HepG2 (cell line): ENCODE measurements around the gene IL2. TPM values are rescaled to one million over a fixed set of nuclear protein-coding genes. Genes with fewer than 3 reads are reported as not detected.
A peak's percentile ranks its signal among the peaks of the same experiment; 100 is the strongest.

Experiments
- ATAC-seq: fragments of 200-7000 bp; cut with Tn5 transposase; 3 replicates; pipeline ENCODE4 v1.9.1; 2020; ENCODE audit warnings: mild to moderate bottlenecking, moderate library complexity
- BruUV-seq: library from RNA; stranded (reverse); fragments of 400-500 nt; replicated peaks from 2 replicates; lab custom pipeline; 2021; lab: Mats Ljungman, UMichigan
- CTCF ChIA-PET: fragments of 300-600 bp; formaldehyde crosslinking; extraction: SDS; loops from one replicate; lab custom pipeline; 2021; ENCODE audit warnings: low total read pairs, inconsistent platforms, low intra/inter-chr PET ratio; lab: Yijun Ruan, JAX
- POLR2A ChIA-PET: fragments of 350-600 bp; sonication (Branson Sonifier 250); formaldehyde crosslinking; loops from one replicate; lab custom pipeline; 2020; ENCODE audit warnings: antibody characterized with exemption, inconsistent platforms; lab: Yijun Ruan, JAX
- DNase-seq: peaks from one replicate; pipeline ENCODE4 v3.0.0-alpha.2; 2015; ENCODE audit warnings: low spot score
- FAIRE-seq: peaks from 3 replicates; lab custom pipeline; 2011; peaks lifted over from hg19 to GRCh38; lab: Jason Lieb, UNC
- H2AFZ ChIP-seq: one replicate; pipeline ENCODE4 v1.6.1; 2011; ENCODE audit warnings: low read length, inconsistent platforms
- H3K27ac ChIP-seq: fragments of 300-600 bp; 3 replicates; pipeline ENCODE4 v1.8.0; 2011; ENCODE audit warnings: mixed run types, mild to moderate bottlenecking, mixed read lengths, low read length, inconsistent platforms; ENCODE audit not compliant: insufficient read depth; ENCODE audit errors: extremely low read length
- H3K27me3 ChIP-seq, 2 experiments: fragments of 200-600 bp in 1 of 2; 2 replicates in 1 of 2; 3 replicates in 1 of 2; pipeline versions ENCODE4 v1.6.0 to v1.8.0; 2011; ENCODE audit warnings: low read length in 2 of 2, mild to moderate bottlenecking in 2 of 2, moderate library complexity in 2 of 2, inconsistent platforms in 1 of 2; ENCODE audit not compliant: insufficient read depth in 2 of 2, control insufficient read depth in 1 of 2
- H3K36me3 ChIP-seq, 2 experiments: fragments of 200-600 bp in 1 of 2; replicated peaks in 1 of 2; 2 replicates in 1 of 2; 3 replicates in 1 of 2; pipeline versions ENCODE4 v1.5.1 to v1.8.0; 2011; ENCODE audit warnings: low read length in 2 of 2, inconsistent platforms in 1 of 2; ENCODE audit not compliant: insufficient read depth in 2 of 2, control insufficient read depth in 1 of 2
- H3K4me1 ChIP-seq: 2 replicates; pipeline ENCODE4 v1.5.1; 2012; ENCODE audit warnings: low read length, inconsistent platforms; ENCODE audit not compliant: insufficient read depth
- H3K4me2 ChIP-seq: 2 replicates; pipeline ENCODE4 v1.6.0; 2011; ENCODE audit warnings: low read depth, low read length, inconsistent platforms
- H3K4me3 ChIP-seq, 3 experiments: fragments of 200-600 bp in 1 of 3; sonication (generic), shearing (Covaris generic) in 1 of 3; replicated peaks in 1 of 3; 2 replicates each; pipeline ENCODE4 v1.5.1; 2011 to 2016; ENCODE audit warnings: low read length in 3 of 3, inconsistent platforms in 2 of 3, low read depth in 2 of 3, mild to moderate bottlenecking in 2 of 3, control low read depth in 1 of 3, mixed read lengths in 1 of 3; ENCODE audit not compliant: insufficient read depth in 1 of 3
- H3K79me2 ChIP-seq: one replicate; pipeline ENCODE4 v1.6.1; 2011; ENCODE audit warnings: low read length, inconsistent platforms; ENCODE audit not compliant: insufficient read depth
- H3K9ac ChIP-seq: 2 replicates; pipeline ENCODE4 v1.6.0; 2011; ENCODE audit warnings: mild to moderate bottlenecking, low read depth, low read length, inconsistent platforms; ENCODE audit not compliant: insufficient read depth
- H3K9me3 ChIP-seq: 2 replicates; pipeline ENCODE4 v1.5.1; 2012; ENCODE audit warnings: mild to moderate bottlenecking, low read length
- H4K20me1 ChIP-seq: 2 replicates; pipeline ENCODE4 v1.6.0; 2011; ENCODE audit warnings: inconsistent platforms, mild to moderate bottlenecking, low read length, moderate library complexity; ENCODE audit not compliant: insufficient read depth
- ERF ChIP-seq: IDR thresholded peaks from 2 replicates; pipeline ENCODE4 v1.6.1; 2018; ENCODE audit warnings: missing biosample characterization, missing genetic modification reagents
- HDAC2 ChIP-seq: sonication (generic); formaldehyde crosslinking; IDR thresholded peaks from 2 replicates; pipeline ENCODE4 v1.4.0; 2020; ENCODE audit warnings: missing genetic modification reagents
- HIC2 ChIP-seq: sonication (generic); formaldehyde crosslinking; IDR thresholded peaks from 2 replicates; pipeline ENCODE4 v1.9.0; 2022; ENCODE audit warnings: low read depth, missing genetic modification reagents
- HNRNPLL ChIP-seq: fragments of 200-400 bp; formaldehyde crosslinking; IDR thresholded peaks from 2 replicates; pipeline ENCODE4 v1.6.1; 2017; ENCODE audit warnings: mild to moderate bottlenecking, low read depth, low read length; ENCODE audit not compliant: poor library complexity, severe bottlenecking
- NCOA5 ChIP-seq: sonication (generic); formaldehyde crosslinking; IDR thresholded peaks from 2 replicates; pipeline ENCODE4 v1.4.0; 2020; ENCODE audit warnings: missing genetic modification reagents
- NR3C1 ChIP-seq: sonication (generic); formaldehyde crosslinking; IDR thresholded peaks from 2 replicates; pipeline ENCODE4 v1.4.0; 2020; ENCODE audit warnings: missing genetic modification reagents
- TFAP4 ChIP-seq: sonication (generic); IDR thresholded peaks from 2 replicates; pipeline ENCODE4 v1.6.1; 2016; ENCODE audit warnings: low read depth, borderline replicate concordance
- ZBTB42 ChIP-seq: sonication (generic); formaldehyde crosslinking; IDR thresholded peaks from 2 replicates; pipeline ENCODE4 v1.5.0; 2020; ENCODE audit warnings: mild to moderate bottlenecking, missing genetic modification reagents
- ZNF331 ChIP-seq: sonication (generic); formaldehyde crosslinking; IDR thresholded peaks from 2 replicates; pipeline ENCODE4 v1.4.0; 2020; ENCODE audit warnings: missing genetic modification reagents
- ZNF878 ChIP-seq: sonication (generic); formaldehyde crosslinking; IDR thresholded peaks from 2 replicates; pipeline ENCODE4 v1.8.1; 2023; ENCODE audit warnings: mild to moderate bottlenecking, missing genetic modification reagents, moderate library complexity
- WGBS: methylation state at CpG from one replicate; pipeline ENCODE4 v1.1.6; 2017; ENCODE audit warnings: low lambda C conversion rate; 5-methylcytosine and 5-hydroxymethylcytosine counted together
- in situ Hi-C: cut with HindIII; loops from 2 replicates; pipeline ENCODE4 v1.10.0; 2017; ENCODE audit warnings: low pct_unique_long_range_greater_than_20kb; ENCODE audit not compliant: extremely low pct_ligation_motif_present
- intact Hi-C: fragments of 100-400 bp; cut with micrococcal nuclease; formaldehyde crosslinking; loops from one replicate; pipeline ENCODE4 v1.10.0; 2022; ENCODE audit not compliant: unreplicated experiment
- polyA plus RNA-seq, 8 experiments: library from polyadenylated mRNA; depleted of rRNA in 3 of 8; stranded (reverse) in 7 of 8; unstranded in 1 of 8; fragments of >200 nt; fragmentation: Illumina TruSeq in 4 of 8; extraction: Trizol in 4 of 8; gene quantifications; 2 replicates each; pipeline versions ENCODE4 v1.2.1 to v1.2.3, GENCODE V29; 2011 to 2016; ENCODE audit warnings: low read depth in 4 of 8, missing spikeins in 1 of 8, mixed read lengths in 1 of 8; ENCODE audit not compliant: insufficient read depth in 1 of 8
- total RNA-seq, 5 experiments: library from RNA; depleted of rRNA; stranded (reverse); fragments of >200 nt; fragmentation: Illumina TruSeq; extraction: Trizol; gene quantifications; 2 replicates each; pipeline ENCODE4 v1.2.3, GENCODE V29; 2016; ENCODE audit warnings: low read depth in 1 of 5
- TF ChIP-seq, protein P1 (sequence below): sonication (generic); formaldehyde crosslinking; IDR thresholded peaks from 2 replicates; pipeline ENCODE4 v1.9.0; 2021; ENCODE audit warnings: missing genetic modification reagents, borderline replicate concordance
- TF ChIP-seq, protein P2 (sequence below): sonication (generic); formaldehyde crosslinking; IDR thresholded peaks from 2 replicates; pipeline ENCODE4 v1.8.0; 2022; ENCODE audit warnings: mild to moderate bottlenecking, missing genetic modification reagents, moderate library complexity

IL2 gene
- total and polyA plus RNA-seq, 2 of the 13 experiments (the other 11 are each of a cell fraction or from before 2014, with no cell fraction given): not detected

GRCh38 chr4:122479935-122480416 is 23.5 kb upstream of the IL2 start:
- Histone ChIP-seq H3K9ac (no peak overlapping the region), H3K4me2 (no peak overlapping the region), H3K27me3 (no peaks in the 10 kb centered on the region), H3K4me1 (no peaks in the 10 kb centered on the region), H3K9me3 (no peaks in the 10 kb centered on the region), H4K20me1 (no peaks in the 10 kb centered on the region), H3K27ac (no peak overlapping the region), H3K79me2 (no peaks in the 10 kb centered on the region), H2AFZ (no peak overlapping the region)
- WGBS: 18% methylated on average over 5 of the region's 5 CpGs
- no peak for FAIRE-seq
- ChIA-PET CTCF (no interaction called here), POLR2A (no interaction called here)
- intact Hi-C loops: no loop called here
- no TSS peak for BruUV-seq
- TF ChIP-seq ZNF878 (CRISPR knock-in tag) (no peak), ZNF331 (CRISPR knock-in tag) (no peak)
- TF ChIP-seq, all 625 proteins: peak for 0
- ATAC-seq (peak; percentile 40; the same call in 1 of the 3 replicates), DNase-seq (peak; percentile 8)
- in situ Hi-C loops: no loop called here
- Histone ChIP-seq H3K36me3 (no peaks in the 10 kb centered on the region), H3K4me3 (no peak overlapping the region)

GRCh38 chr4:122476745-122477144 is 20.2 kb upstream of the IL2 start:
- no peak overlapping the region for H3K4me2 ChIP-seq
- intact Hi-C loops: no loop called here
- no peaks in the 10 kb centered on the region for H3K79me2 ChIP-seq
- no peak overlapping the region for H3K4me3 ChIP-seq
- H4K20me1 ChIP-seq: no peaks in the 10 kb centered on the region
- 3% methylated on average over 1 of the region's 1 CpG for WGBS
- no peaks in the 10 kb centered on the region for H3K27me3 ChIP-seq
- H2AFZ ChIP-seq: no peak overlapping the region
- no peak overlapping the region for H3K9ac ChIP-seq
- CTCF ChIA-PET: no interaction called here
- no TSS peak for BruUV-seq
- FAIRE-seq (no peak), ATAC-seq (no peak), DNase-seq (no peak)
- no peaks in the 10 kb centered on the region for H3K4me1 ChIP-seq
- in situ Hi-C loops: no loop called here
- H3K9me3 ChIP-seq: no peaks in the 10 kb centered on the region
- TF ChIP-seq HIC2: no peak
- no peak for TF ChIP-seq NCOA5 (CRISPR knock-in tag)
- no peak for TF ChIP-seq NR3C1
- no peak for TF ChIP-seq HDAC2 (CRISPR knock-in tag)
- TF ChIP-seq, protein P1, sequence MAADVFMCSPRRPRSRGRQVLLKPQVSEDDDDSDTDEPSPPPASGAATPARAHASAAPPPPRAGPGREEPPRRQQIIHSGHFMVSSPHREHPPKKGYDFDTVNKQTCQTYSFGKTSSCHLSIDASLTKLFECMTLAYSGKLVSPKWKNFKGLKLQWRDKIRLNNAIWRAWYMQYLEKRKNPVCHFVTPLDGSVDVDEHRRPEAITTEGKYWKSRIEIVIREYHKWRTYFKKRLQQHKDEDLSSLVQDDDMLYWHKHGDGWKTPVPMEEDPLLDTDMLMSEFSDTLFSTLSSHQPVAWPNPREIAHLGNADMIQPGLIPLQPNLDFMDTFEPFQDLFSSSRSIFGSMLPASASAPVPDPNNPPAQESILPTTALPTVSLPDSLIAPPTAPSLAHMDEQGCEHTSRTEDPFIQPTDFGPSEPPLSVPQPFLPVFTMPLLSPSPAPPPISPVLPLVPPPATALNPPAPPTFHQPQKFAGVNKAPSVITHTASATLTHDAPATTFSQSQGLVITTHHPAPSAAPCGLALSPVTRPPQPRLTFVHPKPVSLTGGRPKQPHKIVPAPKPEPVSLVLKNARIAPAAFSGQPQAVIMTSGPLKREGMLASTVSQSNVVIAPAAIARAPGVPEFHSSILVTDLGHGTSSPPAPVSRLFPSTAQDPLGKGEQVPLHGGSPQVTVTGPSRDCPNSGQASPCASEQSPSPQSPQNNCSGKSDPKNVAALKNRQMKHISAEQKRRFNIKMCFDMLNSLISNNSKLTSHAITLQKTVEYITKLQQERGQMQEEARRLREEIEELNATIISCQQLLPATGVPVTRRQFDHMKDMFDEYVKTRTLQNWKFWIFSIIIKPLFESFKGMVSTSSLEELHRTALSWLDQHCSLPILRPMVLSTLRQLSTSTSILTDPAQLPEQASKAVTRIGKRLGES (CRISPR knock-in tag): no peak
- TF ChIP-seq TFAP4: no peak
- no peak for TF ChIP-seq HNRNPLL
- TF ChIP-seq, protein P2, sequence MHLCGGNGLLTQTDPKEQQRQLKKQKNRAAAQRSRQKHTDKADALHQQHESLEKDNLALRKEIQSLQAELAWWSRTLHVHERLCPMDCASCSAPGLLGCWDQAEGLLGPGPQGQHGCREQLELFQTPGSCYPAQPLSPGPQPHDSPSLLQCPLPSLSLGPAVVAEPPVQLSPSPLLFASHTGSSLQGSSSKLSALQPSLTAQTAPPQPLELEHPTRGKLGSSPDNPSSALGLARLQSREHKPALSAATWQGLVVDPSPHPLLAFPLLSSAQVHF: no peak
- no peak for TF ChIP-seq ZBTB42 (CRISPR knock-in tag)
- TF ChIP-seq ERF (CRISPR knock-in tag): no peak
- no peaks in the 10 kb centered on the region for H3K36me3 ChIP-seq
- no peak overlapping the region for H3K27ac ChIP-seq
- POLR2A ChIA-PET: no interaction called here
